Natural killer cell (primary cell): Measurements from ENCODE around the gene GALNT12. TPM values are rescaled to one million over a fixed set of nuclear protein-coding genes. Genes with fewer than 3 reads are reported as not detected.

Experiments used
- ATAC-seq, 3 donors: fragments of 150-1000 bp in 2 of 3; fragments of 200-7000 bp in 1 of 3; cut with Tn5 transposase; 1 replicate in 1 of 3; 2 replicates in 2 of 3; pipeline ENCODE4 v1.10.0; 2021; ENCODE audit warnings: mild to moderate bottlenecking in 2 of 3, moderate library complexity in 2 of 3
- DNase-seq, 2 donors: peaks; one replicate each; pipeline versions ENCODE4 v3.0.0 to v3.0.0-alpha.2; 2013 to 2021; ENCODE audit warnings: mixed read lengths in 1 of 2
- H3K27ac ChIP-seq: one replicate; pipeline ENCODE4 v1.5.1; 2013; ENCODE audit warnings: mild to moderate bottlenecking, low read length
- H3K27me3 ChIP-seq: one replicate; pipeline ENCODE4 v1.6.1; 2013; ENCODE audit warnings: low read length; ENCODE audit not compliant: control insufficient read depth, insufficient read depth
- H3K36me3 ChIP-seq: one replicate; pipeline ENCODE4 v1.6.1; 2013; ENCODE audit warnings: low read length; ENCODE audit not compliant: control insufficient read depth, insufficient read depth
- H3K4me1 ChIP-seq: one replicate; pipeline ENCODE4 v1.6.1; 2013; ENCODE audit warnings: low read length; ENCODE audit not compliant: control insufficient read depth, insufficient read depth
- H3K4me3 ChIP-seq: one replicate; pipeline ENCODE4 v1.5.1; 2013; ENCODE audit warnings: low read length
- H3K9me3 ChIP-seq: one replicate; pipeline ENCODE4 v1.6.1; 2013; ENCODE audit warnings: low read length; ENCODE audit not compliant: control insufficient read depth, insufficient read depth
- H3K27ac Mint-ChIP-seq, 2 donors: one replicate each; pipeline ENCODE4 v1.8.0; 2022; ENCODE audit warnings: mild to moderate bottlenecking in 2 of 2, mixed read lengths in 2 of 2, moderate library complexity in 1 of 2
- H3K27me3 Mint-ChIP-seq, 2 donors: one replicate each; pipeline ENCODE4 v1.8.0; 2022; ENCODE audit warnings: low read depth in 2 of 2, mixed read lengths in 2 of 2
- H3K36me3 Mint-ChIP-seq: one replicate; pipeline ENCODE4 v1.8.0; 2022; ENCODE audit warnings: mixed read lengths
- H3K4me1 Mint-ChIP-seq, 2 donors: one replicate each; pipeline ENCODE4 v1.8.0; 2022; ENCODE audit warnings: mixed read lengths in 2 of 2
- H3K4me3 Mint-ChIP-seq: one replicate; pipeline ENCODE4 v1.8.0; 2022; ENCODE audit warnings: mild to moderate bottlenecking, moderate library complexity, mixed read lengths
- H3K9me3 Mint-ChIP-seq, 2 donors: one replicate each; pipeline ENCODE4 v1.8.0; 2022; ENCODE audit warnings: mixed read lengths in 2 of 2
- CTCF ChIP-seq: fragments of 200-600 bp; IDR thresholded peaks from one replicate; pipeline ENCODE4 v1.8.0; 2022; ENCODE audit warnings: antibody characterized with exemption
- WGBS: methylation state at CpG from one replicate; pipeline ENCODE4 v1.1.7; 2013; ENCODE audit warnings: missing lambda C conversion rate; ENCODE audit not compliant: insufficient coverage; 5-methylcytosine and 5-hydroxymethylcytosine counted together
- intact Hi-C: fragments of 100-400 bp; cut with micrococcal nuclease; formaldehyde crosslinking; loops from one replicate; pipeline ENCODE4 v1.14.2; 2022
- total RNA-seq, 4 donors: library from RNA; stranded (reverse); fragments of 120-200 nt in 1 of 4; gene quantifications; one replicate each; pipeline versions ENCODE4 v1.2.3 to v1.2.4, GENCODE V29; 2013 to 2022

The GALNT12 gene
- total RNA-seq, 3 donors from 2014 or later (not counting 1 experiment from before 2014, with no cell fraction given) = 9.1 to 9.4 (median 9.4) TPM

- TF ChIP-seq CTCF = peak; percentile 96
- H3K4me1 ChIP-seq = peaks cover 12% of the 10 kb centered on the region
- H3K4me3 Mint-ChIP-seq = no peak overlapping the region
- H3K27ac Mint-ChIP-seq = no peak overlapping the region
- peaks cover 24 to 29% of the 10 kb centered on the region in 2 donors for H3K4me1 Mint-ChIP-seq
- WGBS = 61% methylated on average over 10 of the region's 10 CpGs
- intact Hi-C loops = loop anchor here (2.0 to 5.0 kb wide), 2 partner anchors 254 to 476 kb away; no protein-coding TSS in a partner anchor
- no peaks in the 10 kb centered on the region for H3K27me3 Mint-ChIP-seq
- no peak overlapping the region for H3K4me3 ChIP-seq
- no peaks in the 10 kb centered on the region for H3K36me3 ChIP-seq
- ATAC-seq = peak; percentile 83 to 87 (median 87)
- no peaks in the 10 kb centered on the region for H3K36me3 Mint-ChIP-seq
- no peaks in the 10 kb centered on the region for H3K9me3 ChIP-seq
- DNase-seq = peak; percentile 60 to 75
- no peak overlapping the region for H3K27ac ChIP-seq
- H3K9me3 Mint-ChIP-seq = no peaks in the 10 kb centered on the region
- H3K27me3 ChIP-seq = no peaks in the 10 kb centered on the region
Observed at GRCh38 chr9:98790842-98791607, 16.4 kb upstream of the GALNT12 start.

- Mint-ChIP-seq H3K9me3 (no peaks in the 10 kb centered on the region), H3K4me1 (peaks cover 26 to 32% of the 10 kb centered on the region in 2 donors), H3K27me3 (no peaks in the 10 kb centered on the region), H3K27ac (no peak overlapping the region), H3K36me3 (no peaks in the 10 kb centered on the region), H3K4me3 (no peak overlapping the region)
- H3K27ac ChIP-seq = no peak overlapping the region
- TF ChIP-seq CTCF = no peak
- ATAC-seq (no peak), DNase-seq (no peak)
- 86% methylated on average over 18 of the region's 18 CpGs for WGBS
- H3K4me3 ChIP-seq = no peak overlapping the region
- H3K4me1 ChIP-seq = peaks cover 16% of the 10 kb centered on the region
- no peaks in the 10 kb centered on the region for H3K9me3 ChIP-seq
- H3K36me3 ChIP-seq = no peaks in the 10 kb centered on the region
- no peaks in the 10 kb centered on the region for H3K27me3 ChIP-seq
- intact Hi-C loops = loop anchor here (2.0 to 5.0 kb wide), 2 partner anchors 255 to 477 kb away; no protein-coding TSS in a partner anchor
Observed at GRCh38 chr9:98791608-98792490, 15.6 kb upstream of the GALNT12 start.

GRCh38 chr9:98793031-98793430 is 14.4 kb upstream of the GALNT12 start:
- H3K27me3 ChIP-seq = no peaks in the 10 kb centered on the region
- Mint-ChIP-seq H3K36me3 (no peaks in the 10 kb centered on the region), H3K4me3 (no peak overlapping the region), H3K27ac (no peak overlapping the region), H3K9me3 (no peaks in the 10 kb centered on the region), H3K4me1 (peaks cover 30 to 41% of the 10 kb centered on the region in 2 donors), H3K27me3 (no peaks in the 10 kb centered on the region)
- peaks cover 19% of the 10 kb centered on the region for H3K4me1 ChIP-seq
- H3K27ac ChIP-seq = no peak overlapping the region
- intact Hi-C loops = loop anchor here (5.0 kb wide), 1 partner anchor 256 kb away; no protein-coding TSS in a partner anchor
- ATAC-seq (no peak), DNase-seq (no peak)
- H3K4me3 ChIP-seq = no peak overlapping the region
- 91% methylated on average over 2 of the region's 2 CpGs for WGBS
- H3K36me3 ChIP-seq = no peaks in the 10 kb centered on the region
- no peak for TF ChIP-seq CTCF
- no peaks in the 10 kb centered on the region for H3K9me3 ChIP-seq
